Peyer's patch (tissue), 4 donors: ENCODE data around the gene FIBP.
"Not testable (repeated sequence)": the region's sequence is repeated elsewhere in the genome, so short reads cannot be mapped to it uniquely, and the experiment has no call there.

Source experiments
- CTCF ChIP-seq, 6 experiments: fragments of 450-650 bp in 4 of 6; fragments of 200-600 bp in 2 of 6; sonication (generic) in 1 of 6; IDR thresholded peaks; one replicate each; pipeline ENCODE4 v1.5.1; 2017 to 2019; ENCODE audit warnings: antibody characterized with exemption in 6 of 6, mild to moderate bottlenecking in 3 of 6, moderate library complexity in 1 of 6
- POLR2A ChIP-seq, 2 donors: fragments of 450-650 bp; IDR thresholded peaks; one replicate each; pipeline ENCODE4 v1.5.1; 2017; ENCODE audit warnings: antibody characterized with exemption in 2 of 2, mild to moderate bottlenecking in 2 of 2, moderate library complexity in 2 of 2

GRCh38 chr11:65848693-65849092 lies 39.6 kb downstream of the FIBP start:
- TF ChIP-seq CTCF, POLR2A (IDR thresholded peaks at IDR 0.05): not testable (repeated sequence)
